Endodermal cell (in vitro differentiated cells): ENCODE measurements around the gene TLE3. TPM values are rescaled to one million over a fixed set of nuclear protein-coding genes. Genes with fewer than 3 reads are reported as not detected.

Source experiments
- DNase-seq: peaks from one replicate; pipeline ENCODE4 v3.0.0-alpha.2; 2017
- H3K27ac ChIP-seq: 2 replicates; pipeline ENCODE4 v1.5.1; 2013; ENCODE audit warnings: mild to moderate bottlenecking, low read depth, low read length, moderate library complexity
- H3K27me3 ChIP-seq: 2 replicates; pipeline ENCODE4 v1.6.1; 2013; ENCODE audit warnings: mild to moderate bottlenecking, low read length, moderate library complexity; ENCODE audit not compliant: insufficient read depth, control insufficient read depth, poor library complexity, severe bottlenecking
- H3K36me3 ChIP-seq: 2 replicates; pipeline ENCODE4 v1.7.0; 2013; ENCODE audit warnings: mild to moderate bottlenecking, low read length, moderate library complexity; ENCODE audit not compliant: control insufficient read depth, insufficient read depth
- H3K4me1 ChIP-seq: one replicate; pipeline ENCODE4 v1.7.0; 2013; ENCODE audit warnings: low read length; ENCODE audit not compliant: control insufficient read depth, insufficient read depth
- H3K4me3 ChIP-seq: 2 replicates; pipeline ENCODE4 v1.5.1; 2013; ENCODE audit warnings: mild to moderate bottlenecking, low read length, moderate library complexity
- H3K9ac ChIP-seq: 2 replicates; pipeline ENCODE4 v1.6.1; 2013; ENCODE audit warnings: mild to moderate bottlenecking, low read length, moderate library complexity; ENCODE audit not compliant: poor library complexity, severe bottlenecking; ENCODE audit errors: extremely low read depth
- H3K9me3 ChIP-seq: 2 replicates; pipeline ENCODE4 v1.6.1; 2013; ENCODE audit warnings: mild to moderate bottlenecking, low read length, moderate library complexity; ENCODE audit not compliant: control insufficient read depth
- H3K27ac Mint-ChIP-seq: 2 replicates; pipeline ENCODE4 v1.8.0; 2020; ENCODE audit warnings: mixed read lengths
- H3K27me3 Mint-ChIP-seq: 2 replicates; pipeline ENCODE4 v1.8.0; 2021; ENCODE audit warnings: mild to moderate bottlenecking, mixed read lengths; ENCODE audit not compliant: insufficient read depth
- H3K36me3 Mint-ChIP-seq: 2 replicates; pipeline ENCODE4 v1.8.0; 2020; ENCODE audit warnings: low read depth, mixed read lengths
- H3K4me1 Mint-ChIP-seq: 2 replicates; pipeline ENCODE4 v1.8.0; 2020; ENCODE audit warnings: mixed read lengths
- H3K4me3 Mint-ChIP-seq: 2 replicates; pipeline ENCODE4 v1.8.0; 2020; ENCODE audit warnings: mild to moderate bottlenecking, moderate library complexity, mixed read lengths
- H3K9me3 Mint-ChIP-seq: 2 replicates; pipeline ENCODE4 v1.8.0; 2020; ENCODE audit warnings: mild to moderate bottlenecking, mixed read lengths
- CTCF ChIP-seq: fragments of 200-600 bp; sonication (generic); conservative IDR thresholded peaks from 2 replicates; pipeline ENCODE4 v1.5.0; 2021; ENCODE audit warnings: antibody characterized with exemption, mild to moderate bottlenecking
- WGBS, 2 experiments: methylation state at CpG; one replicate each; pipeline versions ENCODE4 v1.1.5 to v1.1.7; 2013; ENCODE audit warnings: missing lambda C conversion rate in 2 of 2, mixed read lengths in 1 of 2; ENCODE audit not compliant: insufficient coverage in 1 of 2, insufficient read length in 1 of 2; 5-methylcytosine and 5-hydroxymethylcytosine counted together
- total RNA-seq, 2 donors: library from RNA; stranded (reverse); fragmentation: NEBNext Ultra II Directional in 1 of 2; extraction: Animal tissue kit (Norgen Biotek cat#: 25700) in 1 of 2; gene quantifications; 2 replicates in 1 of 2; 3 replicates in 1 of 2; pipeline ENCODE4 v1.2.1, GENCODE V29; 2021

TLE3 gene
- total RNA-seq, 2 donors from 2014 or later: 66.5 to 81.1 TPM

- no peak for DNase-seq
- Histone ChIP-seq H3K36me3 (no peaks in the 10 kb centered on the region), H3K4me3 (no peak overlapping the region), H3K9me3 (no peaks in the 10 kb centered on the region), H3K27ac (no peak overlapping the region), H3K4me1 (peaks cover 7% of the 10 kb centered on the region), H3K9ac (no peak overlapping the region), H3K27me3 (peaks cover 84% of the 10 kb centered on the region)
- H3K27ac Mint-ChIP-seq: no peak overlapping the region
- H3K36me3 Mint-ChIP-seq: no peaks in the 10 kb centered on the region
- H3K4me1 Mint-ChIP-seq: peaks cover 39% of the 10 kb centered on the region
- H3K27me3 Mint-ChIP-seq: peaks cover 85% of the 10 kb centered on the region
- H3K4me3 Mint-ChIP-seq: no peak overlapping the region
- no peak for TF ChIP-seq CTCF
- no peaks in the 10 kb centered on the region for H3K9me3 Mint-ChIP-seq
Measured at GRCh38 chr15:70142072-70142321, 44.3 kb upstream of the TLE3 start.

GRCh38 chr15:70141376-70142071, 43.8 kb upstream of the TLE3 start:
- H3K27me3 Mint-ChIP-seq: peaks cover 82% of the 10 kb centered on the region
- no peak overlapping the region for H3K27ac Mint-ChIP-seq
- no peaks in the 10 kb centered on the region for H3K9me3 ChIP-seq
- no peak for TF ChIP-seq CTCF
- no peak for DNase-seq
- H3K9me3 Mint-ChIP-seq: no peaks in the 10 kb centered on the region
- peaks cover 7% of the 10 kb centered on the region for H3K4me1 ChIP-seq
- H3K4me3 ChIP-seq: no peak overlapping the region
- H3K9ac ChIP-seq: no peak overlapping the region
- no peak overlapping the region for H3K27ac ChIP-seq
- peaks cover 80% of the 10 kb centered on the region for H3K27me3 ChIP-seq
- H3K36me3 Mint-ChIP-seq: no peaks in the 10 kb centered on the region
- H3K4me1 Mint-ChIP-seq: peaks cover 39% of the 10 kb centered on the region
- 92 to 94% methylated on average over 9 to 10 of the region's 10 CpGs for WGBS, 2 experiments
- H3K36me3 ChIP-seq: no peaks in the 10 kb centered on the region
- H3K4me3 Mint-ChIP-seq: no peak overlapping the region

- Histone ChIP-seq H3K4me1 (peaks cover 7% of the 10 kb centered on the region), H3K9me3 (no peaks in the 10 kb centered on the region), H3K4me3 (no peak overlapping the region), H3K27ac (no peak overlapping the region), H3K27me3 (peaks cover 74% of the 10 kb centered on the region), H3K9ac (no peak overlapping the region), H3K36me3 (no peaks in the 10 kb centered on the region)
- Mint-ChIP-seq H3K27ac (no peak overlapping the region), H3K9me3 (no peaks in the 10 kb centered on the region), H3K27me3 (peaks cover 79% of the 10 kb centered on the region), H3K36me3 (no peaks in the 10 kb centered on the region), H3K4me1 (peaks cover 39% of the 10 kb centered on the region), H3K4me3 (no peak overlapping the region)
- WGBS, 2 experiments: 48 to 54% methylated on average over 10 to 12 of the region's 12 CpGs
- DNase-seq: peak; percentile 83
- no peak for TF ChIP-seq CTCF
Measured at GRCh38 chr15:70140543-70141375, 43.0 kb upstream of the TLE3 start.
